Measurements from ENCODE around the gene HAP1.
"Not testable (repeated sequence)": the region's sequence is repeated elsewhere in the genome, so short reads cannot be mapped to it uniquely, and the experiment has no call there.

Gene HAP1, protein sequence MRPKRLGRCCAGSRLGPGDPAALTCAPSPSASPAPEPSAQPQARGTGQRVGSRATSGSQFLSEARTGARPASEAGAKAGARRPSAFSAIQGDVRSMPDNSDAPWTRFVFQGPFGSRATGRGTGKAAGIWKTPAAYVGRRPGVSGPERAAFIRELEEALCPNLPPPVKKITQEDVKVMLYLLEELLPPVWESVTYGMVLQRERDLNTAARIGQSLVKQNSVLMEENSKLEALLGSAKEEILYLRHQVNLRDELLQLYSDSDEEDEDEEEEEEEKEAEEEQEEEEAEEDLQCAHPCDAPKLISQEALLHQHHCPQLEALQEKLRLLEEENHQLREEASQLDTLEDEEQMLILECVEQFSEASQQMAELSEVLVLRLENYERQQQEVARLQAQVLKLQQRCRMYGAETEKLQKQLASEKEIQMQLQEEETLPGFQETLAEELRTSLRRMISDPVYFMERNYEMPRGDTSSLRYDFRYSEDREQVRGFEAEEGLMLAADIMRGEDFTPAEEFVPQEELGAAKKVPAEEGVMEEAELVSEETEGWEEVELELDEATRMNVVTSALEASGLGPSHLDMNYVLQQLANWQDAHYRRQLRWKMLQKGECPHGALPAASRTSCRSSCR

DNA sequence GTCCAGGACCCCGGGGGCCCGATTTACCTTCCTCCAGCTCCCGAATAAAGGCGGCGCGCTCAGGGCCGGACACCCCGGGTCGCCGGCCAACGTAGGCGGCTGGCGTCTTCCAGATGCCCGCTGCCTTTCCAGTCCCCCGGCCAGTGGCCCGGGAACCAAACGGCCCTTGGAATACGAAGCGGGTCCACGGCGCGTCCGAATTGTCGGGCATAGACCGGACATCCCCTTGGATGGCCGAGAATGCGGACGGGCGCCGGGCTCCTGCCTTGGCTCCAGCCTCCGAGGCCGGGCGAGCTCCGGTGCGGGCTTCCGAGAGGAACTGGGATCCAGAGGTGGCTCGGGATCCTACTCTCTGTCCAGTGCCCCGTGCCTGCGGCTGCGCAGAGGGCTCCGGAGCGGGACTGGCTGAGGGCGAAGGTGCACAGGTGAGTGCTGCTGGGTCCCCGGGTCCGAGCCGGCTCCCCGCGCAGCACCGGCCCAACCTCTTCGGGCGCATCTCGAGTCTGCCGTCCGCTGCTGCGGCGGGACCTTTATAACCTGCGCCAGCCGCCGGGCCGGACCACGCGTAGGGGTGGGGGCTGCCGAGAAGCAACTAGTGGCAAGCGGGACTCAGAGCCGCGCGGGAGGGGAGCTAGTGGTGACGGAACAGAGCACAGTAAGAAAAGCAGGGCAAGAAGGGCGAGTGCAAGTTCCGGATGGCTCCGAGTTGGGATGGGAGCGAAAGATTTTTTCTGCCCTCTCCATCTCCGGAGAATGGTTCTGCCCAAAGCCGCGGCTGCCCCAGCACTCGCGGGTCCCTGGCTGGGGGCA, at the start of gene HAP1:
TSS of gene HAP1 (minus strand) at position 505 of the 810 bp plus-strand sequence. CDS start at position 496, 9 bp downstream.
- DNase-seq (ENCODE audit: low read depth): no peak

DNA sequence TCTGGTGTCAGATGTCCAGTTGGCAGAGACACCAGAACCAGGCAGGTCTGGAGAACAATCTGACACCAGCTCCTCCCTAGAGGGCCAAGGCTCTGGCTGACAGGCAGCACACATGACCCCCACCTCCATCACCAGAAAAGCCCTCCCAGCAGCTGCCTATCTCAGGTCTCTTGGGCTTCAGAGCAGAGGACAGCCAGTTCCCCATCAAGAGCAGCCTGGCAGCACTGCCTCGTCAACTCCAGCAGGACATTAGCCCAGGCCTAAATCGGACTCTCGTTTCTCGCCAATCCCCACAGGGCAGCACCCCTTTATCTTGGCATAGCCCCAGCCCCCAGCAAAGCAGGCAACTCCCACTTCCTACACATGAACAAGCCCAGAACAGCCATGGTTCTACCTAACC, 47.7 kb upstream of the HAP1 start:
- DNase-seq (ENCODE audit: low read depth): no peak

GRCh38 chr17:41781404-41782110, 47.1 kb upstream of the HAP1 start:
- no peak for DNase-seq (ENCODE audit: low read depth)

DNA sequence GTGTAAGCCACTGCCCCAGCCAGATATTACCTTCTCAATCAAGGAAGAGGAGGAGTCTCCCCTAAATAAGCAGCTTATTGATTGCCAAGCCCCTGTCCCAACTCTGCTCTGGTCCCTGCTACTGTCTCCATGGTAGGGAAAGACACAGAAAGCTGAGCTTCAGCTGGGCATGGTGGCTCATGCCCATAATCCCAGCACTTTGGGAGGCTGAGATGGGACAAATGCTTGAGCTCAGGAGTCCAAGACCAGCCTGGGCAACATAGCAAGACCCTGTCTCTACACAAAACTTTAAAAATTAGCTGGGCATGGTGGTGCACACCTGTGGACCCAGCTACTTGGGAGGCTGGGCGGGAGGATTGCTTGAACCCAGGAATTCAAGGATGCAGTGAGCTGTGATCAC, 45.5 kb upstream of the HAP1 start:
- DNase-seq (ENCODE audit: low read depth): no peak

GRCh38 chr17:41777574-41778188, 43.2 kb upstream of the HAP1 start:
- DNase-seq (ENCODE audit: low read depth): no peak

DNA sequence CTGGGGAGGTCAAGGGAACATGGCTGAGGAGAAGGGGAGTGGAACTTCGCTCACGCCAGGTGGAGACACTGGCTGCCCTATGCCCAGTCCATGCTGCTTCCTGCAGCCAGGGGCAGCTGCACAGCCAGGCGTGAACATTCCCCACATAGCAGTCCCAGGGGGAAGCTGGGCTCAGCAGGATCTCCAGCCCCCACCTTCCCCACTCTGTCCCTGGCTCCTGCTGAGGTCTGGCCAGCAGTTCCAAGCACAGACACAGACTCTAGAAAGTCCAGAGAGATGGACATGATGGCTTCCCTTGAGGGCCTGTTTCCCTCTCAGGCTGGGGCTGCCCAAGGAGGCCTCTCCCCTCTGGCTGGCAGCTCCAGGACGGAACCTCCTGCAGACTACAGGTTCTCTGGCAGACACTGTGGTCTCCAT, 42.7 kb upstream of the HAP1 start:
- DNase-seq (ENCODE audit: low read depth): no peak

DNA sequence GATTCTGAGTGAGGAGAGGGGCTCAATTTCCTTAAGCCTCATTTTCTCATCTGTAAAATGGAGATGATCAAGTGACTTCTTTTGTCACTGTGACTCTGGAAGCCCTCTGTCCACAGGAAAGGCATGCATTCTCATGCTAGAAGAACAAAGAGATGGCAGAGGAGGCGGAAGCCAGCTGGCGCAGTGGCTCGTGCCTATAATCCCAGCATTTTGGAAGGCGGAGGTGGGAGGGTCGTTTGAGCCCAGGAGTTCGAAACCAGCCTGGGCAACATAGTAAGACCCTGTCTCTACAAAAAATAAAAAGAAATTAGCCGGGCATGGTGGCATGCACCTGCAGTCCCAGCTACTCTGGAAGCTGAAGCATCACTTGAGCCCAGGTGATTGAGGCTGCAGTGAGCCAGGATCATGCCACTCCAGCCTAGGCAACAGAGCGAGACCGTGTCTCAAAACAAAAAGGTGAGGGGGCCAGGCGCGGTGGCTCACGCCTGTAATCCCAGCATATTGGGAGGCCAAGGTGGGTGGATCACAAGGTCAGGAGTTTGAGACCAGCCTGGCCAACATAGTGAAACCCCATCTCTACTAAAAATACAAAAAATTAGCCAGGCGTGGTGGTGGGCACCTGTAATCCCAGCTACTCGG, 41.9 kb upstream of the HAP1 start:
- DNase-seq (ENCODE audit: low read depth): not testable (repeated sequence)

DNA sequence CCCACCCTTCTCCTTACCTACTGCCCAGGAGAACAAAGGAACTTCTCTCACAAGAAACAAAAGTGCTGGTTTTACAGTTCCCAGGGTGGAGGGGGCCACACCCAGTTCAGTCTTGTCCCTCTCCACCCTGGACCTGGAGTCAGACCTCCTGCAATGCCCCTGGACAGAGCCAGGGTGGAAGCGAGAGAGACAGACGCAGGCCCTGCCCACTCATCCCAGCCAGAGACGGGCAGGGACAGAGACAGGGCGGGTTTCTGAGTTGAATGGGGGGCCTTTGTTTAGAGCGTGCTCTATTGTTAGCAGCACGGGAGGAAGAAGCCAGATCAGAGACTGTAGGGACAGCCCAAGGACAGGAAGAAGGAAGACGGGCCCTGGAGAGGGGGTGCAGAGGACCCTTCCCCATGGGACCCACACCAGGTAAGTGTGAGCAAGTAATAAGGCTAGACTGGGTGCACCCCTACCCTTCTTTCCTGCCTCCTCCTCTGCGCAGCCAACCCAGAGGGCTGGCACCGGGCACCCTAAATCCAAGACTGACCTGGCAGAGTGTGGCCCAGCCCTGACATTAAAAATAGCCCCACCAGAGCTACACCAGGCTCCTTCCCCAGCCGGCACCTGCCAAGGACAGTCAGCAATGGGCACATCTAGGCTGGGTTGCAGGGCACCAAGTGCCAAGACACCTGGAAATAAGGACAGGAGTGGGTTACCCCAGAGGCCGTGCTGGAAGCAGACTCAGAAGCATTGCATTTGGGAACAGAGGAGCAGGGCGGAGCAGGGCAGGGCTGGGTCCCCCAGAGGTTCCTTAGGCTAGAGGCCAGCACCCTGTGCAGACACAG, 41.2 kb upstream of the HAP1 start:
- no peak for DNase-seq (ENCODE audit: low read depth)

DNA sequence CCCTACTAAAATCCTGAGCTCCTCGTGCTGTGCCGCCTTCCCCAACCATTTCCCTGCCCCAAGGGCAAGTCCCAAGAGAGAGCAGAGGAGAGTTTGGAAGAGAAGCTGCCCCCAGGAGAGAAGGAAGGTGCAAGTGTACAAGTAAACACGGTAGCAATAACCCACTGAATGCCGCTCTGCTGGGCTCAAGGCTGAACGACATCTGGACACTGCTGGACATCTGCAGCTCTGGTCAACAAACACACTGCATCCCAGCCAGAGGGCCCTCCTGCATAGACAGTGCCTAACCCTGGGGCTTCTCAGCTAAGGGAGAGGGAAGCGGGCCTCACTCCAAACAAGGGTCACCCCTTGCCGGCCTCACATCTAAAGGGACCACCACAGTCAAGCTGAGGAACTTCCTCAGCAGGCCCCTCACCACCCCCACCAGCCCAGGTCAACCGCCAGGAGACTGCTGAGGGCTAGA, 39.3 kb upstream of the HAP1 start:
- no peak for DNase-seq (ENCODE audit: low read depth)

- no peak for DNase-seq (ENCODE audit: low read depth)
Measured at GRCh38 chr17:41773190-41773588, 38.7 kb upstream of the HAP1 start.

GRCh38 chr17:41772586-41773189, 38.2 kb upstream of the HAP1 start:
- no peak for DNase-seq (ENCODE audit: low read depth)

DNA sequence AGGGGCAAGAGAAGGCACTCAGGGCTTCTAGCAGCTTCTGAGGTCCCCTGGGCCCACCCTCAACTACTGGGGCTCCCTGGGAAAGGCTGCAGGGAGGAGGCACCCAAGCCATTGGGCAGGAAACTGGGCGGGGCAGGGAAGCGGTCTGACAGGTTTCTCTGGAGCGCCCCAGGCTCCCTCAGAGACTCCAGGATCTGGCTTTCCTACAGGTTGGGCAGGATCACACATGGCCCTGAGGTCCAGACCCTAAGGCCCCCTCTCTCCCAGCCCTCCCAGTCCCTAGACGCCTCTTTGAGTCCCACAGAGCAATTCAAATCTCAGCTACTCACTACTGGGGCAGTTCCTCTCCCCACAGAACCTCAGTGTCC, 37.8 kb upstream of the HAP1 start:
- DNase-seq (ENCODE audit: low read depth): no peak

GRCh38 chr17:41771389-41772206, 37.2 kb upstream of the HAP1 start:
- DNase-seq (ENCODE audit: low read depth): no peak

DNA sequence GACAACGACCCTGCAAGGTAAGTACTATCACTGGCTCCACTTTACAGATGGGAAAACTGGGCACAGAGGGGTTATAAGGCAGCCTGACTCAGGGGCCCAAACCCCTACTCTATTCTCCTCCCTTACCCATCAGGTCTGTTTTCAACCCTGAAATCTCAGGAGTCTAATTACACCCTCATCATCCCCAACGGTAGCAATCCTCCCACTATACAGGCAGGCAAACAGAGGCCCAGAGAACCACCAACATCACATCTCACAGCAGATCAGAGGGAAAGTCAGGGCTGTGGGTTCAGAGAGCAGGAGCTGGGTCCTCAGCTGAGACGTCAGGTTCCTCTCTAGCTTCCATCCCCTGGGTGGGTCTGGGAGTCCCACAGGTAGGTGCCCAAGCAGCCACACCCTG, 35.5 kb upstream of the HAP1 start:
- DNase-seq (ENCODE audit: low read depth): no peak

DNA sequence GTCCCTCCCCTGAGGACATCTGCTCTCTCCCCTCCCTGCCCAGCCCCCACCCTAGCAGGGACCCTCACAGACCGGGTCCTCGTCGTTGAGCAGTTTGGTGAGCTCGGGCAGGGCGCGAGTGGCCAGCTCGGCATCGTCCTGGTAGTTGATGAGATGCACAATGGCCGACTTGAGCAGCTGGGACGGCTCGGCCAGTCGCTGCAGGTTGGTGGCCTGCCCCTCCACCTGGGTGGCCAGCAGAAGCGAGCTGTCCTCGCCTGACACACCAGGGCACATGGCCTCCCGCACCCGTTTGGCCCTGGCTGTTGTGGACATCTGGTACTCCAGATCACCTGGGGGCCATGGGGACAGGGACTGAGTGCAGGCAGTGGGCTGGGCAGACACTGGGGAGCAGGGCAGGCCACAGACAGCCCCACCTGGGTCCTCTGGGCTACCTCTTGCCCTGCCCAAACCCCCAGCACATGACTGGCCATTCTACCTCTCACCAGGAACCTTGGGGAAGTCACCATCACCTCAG, 35.0 kb upstream of the HAP1 start:
- DNase-seq (ENCODE audit: low read depth): no peak

- no peak for DNase-seq (ENCODE audit: low read depth)
Measured at GRCh38 chr17:41768682-41769288, 34.3 kb upstream of the HAP1 start.

DNA sequence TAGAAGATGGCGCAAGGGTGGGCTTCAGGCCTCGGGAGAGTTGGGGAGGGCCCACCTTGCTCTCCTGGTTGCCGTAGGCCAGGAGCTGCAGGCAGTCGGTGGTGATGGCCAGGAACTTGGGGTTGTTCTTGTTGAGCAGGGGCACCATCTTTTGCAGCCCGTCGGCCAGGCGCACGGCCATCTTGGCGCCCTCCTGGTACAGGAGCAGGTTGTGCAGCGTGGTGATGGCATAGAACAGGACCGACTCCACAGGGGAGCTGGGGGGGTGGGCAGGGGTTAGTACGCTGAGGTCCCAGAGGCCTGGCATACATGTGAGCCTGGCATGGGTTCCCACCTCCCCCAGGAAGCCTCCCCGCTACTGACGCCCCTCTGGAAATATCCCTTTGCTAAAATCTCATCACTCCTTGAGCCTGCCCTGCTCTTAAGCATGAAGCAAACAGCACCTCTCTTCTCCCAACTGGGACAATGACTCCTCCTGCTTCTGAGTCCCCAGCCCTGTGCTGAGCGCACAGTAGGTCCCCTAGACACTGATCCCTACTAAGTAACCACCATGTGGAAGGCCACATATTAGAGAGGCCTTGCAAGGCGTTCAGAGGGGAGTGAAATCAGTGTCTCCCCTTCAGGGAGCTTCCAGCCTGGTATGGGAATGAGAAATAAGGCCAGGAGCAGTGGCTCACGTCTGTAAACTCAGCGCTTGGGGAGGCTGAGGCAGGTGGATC, 33.0 kb upstream of the HAP1 start:
- no peak for DNase-seq (ENCODE audit: low read depth)

GRCh38 chr17:41766135-41766534, 31.7 kb upstream of the HAP1 start:
- no peak for DNase-seq (ENCODE audit: low read depth)

Data from activated T-helper 1 cell treated with Interleukin-2 at 50 U/mL for 16 hours (primary cell).